ENCODE data around the gene GLG1.

The GLG1 gene

DNA sequence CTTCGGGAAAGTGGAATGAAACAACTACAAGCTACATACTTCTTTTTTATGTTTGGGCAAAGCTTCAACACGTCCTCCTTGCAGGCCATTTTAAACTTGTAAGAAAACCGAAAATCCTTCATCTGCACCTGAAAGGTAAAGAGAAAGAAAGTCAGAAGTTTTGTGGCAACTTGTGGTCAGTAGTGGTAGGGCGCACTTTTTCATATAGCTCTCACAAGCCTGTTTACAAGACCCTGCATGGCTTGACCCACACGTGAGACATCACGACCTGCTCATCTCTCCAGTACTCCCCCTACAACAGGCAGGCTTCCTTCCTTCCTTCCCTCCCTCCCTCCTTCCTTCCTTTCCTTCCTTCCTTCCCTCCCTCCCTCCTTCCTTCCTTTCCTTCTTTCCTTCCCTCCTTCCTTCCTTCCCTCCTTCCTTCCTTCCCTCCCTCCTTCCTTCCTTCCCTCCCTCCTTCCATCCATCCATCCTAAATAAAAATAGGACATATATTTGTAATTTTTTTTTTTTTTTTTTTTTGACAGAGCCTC lies 136.9 kb downstream of the GLG1 start:
- TF ChIP-seq ESRRG (CRISPR knock-in tag; IDR thresholded peaks at IDR 0.05) = no peak
- TF ChIP-seq, protein P1, sequence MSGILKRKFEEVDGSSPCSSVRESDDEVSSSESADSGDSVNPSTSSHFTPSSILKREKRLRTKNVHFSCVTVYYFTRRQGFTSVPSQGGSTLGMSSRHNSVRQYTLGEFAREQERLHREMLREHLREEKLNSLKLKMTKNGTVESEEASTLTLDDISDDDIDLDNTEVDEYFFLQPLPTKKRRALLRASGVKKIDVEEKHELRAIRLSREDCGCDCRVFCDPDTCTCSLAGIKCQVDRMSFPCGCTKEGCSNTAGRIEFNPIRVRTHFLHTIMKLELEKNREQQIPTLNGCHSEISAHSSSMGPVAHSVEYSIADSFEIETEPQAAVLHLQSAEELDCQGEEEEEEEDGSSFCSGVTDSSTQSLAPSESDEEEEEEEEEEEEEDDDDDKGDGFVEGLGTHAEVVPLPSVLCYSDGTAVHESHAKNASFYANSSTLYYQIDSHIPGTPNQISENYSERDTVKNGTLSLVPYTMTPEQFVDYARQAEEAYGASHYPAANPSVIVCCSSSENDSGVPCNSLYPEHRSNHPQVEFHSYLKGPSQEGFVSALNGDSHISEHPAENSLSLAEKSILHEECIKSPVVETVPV (CRISPR knock-in tag; IDR thresholded peaks at IDR 0.05) = no peak
- TF ChIP-seq, protein P2, sequence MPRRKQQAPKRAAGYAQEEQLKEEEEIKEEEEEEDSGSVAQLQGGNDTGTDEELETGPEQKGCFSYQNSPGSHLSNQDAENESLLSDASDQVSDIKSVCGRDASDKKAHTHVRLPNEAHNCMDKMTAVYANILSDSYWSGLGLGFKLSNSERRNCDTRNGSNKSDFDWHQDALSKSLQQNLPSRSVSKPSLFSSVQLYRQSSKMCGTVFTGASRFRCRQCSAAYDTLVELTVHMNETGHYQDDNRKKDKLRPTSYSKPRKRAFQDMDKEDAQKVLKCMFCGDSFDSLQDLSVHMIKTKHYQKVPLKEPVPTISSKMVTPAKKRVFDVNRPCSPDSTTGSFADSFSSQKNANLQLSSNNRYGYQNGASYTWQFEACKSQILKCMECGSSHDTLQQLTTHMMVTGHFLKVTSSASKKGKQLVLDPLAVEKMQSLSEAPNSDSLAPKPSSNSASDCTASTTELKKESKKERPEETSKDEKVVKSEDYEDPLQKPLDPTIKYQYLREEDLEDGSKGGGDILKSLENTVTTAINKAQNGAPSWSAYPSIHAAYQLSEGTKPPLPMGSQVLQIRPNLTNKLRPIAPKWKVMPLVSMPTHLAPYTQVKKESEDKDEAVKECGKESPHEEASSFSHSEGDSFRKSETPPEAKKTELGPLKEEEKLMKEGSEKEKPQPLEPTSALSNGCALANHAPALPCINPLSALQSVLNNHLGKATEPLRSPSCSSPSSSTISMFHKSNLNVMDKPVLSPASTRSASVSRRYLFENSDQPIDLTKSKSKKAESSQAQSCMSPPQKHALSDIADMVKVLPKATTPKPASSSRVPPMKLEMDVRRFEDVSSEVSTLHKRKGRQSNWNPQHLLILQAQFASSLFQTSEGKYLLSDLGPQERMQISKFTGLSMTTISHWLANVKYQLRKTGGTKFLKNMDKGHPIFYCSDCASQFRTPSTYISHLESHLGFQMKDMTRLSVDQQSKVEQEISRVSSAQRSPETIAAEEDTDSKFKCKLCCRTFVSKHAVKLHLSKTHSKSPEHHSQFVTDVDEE (CRISPR knock-in tag; IDR thresholded peaks at IDR 0.05) = no peak
- ATAC-seq = no peak

DNA sequence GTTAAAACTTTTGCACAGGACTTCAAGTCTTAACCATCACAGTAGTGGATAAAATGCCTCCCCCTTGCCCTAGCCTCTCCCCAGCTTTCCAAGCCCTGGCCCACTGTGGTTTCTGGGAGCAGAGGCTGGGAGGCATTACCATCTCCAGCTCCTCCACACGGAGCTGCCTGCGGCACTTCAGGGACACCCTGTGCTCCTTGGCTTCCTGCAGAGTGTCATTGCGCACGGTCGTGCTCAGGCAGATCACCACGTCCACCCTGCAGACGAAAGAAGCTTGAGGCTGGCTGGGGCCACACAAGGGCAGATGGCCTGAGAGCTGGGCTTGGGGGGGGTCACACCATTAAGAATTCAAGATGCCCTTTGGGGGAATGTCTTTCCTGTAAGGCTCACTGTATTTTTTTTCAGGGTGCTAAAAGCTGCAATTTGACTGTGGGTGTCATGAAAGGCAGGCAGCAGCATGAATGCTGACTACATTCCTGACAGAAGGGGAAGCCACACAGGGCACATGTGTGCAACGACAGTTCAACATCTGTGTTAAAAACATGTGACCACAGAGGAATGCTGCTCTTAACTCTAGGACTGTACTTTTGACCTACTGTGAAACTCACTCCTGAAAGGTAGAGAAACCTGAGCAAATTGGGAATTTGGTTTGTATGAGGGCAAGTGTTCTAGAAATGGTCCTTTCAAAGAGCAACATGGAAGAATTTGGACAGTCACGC lies 137.9 kb downstream of the GLG1 start:
- TF ChIP-seq ISL1 (CRISPR knock-in tag; IDR thresholded peaks at IDR 0.05) (no peak), TOX (CRISPR knock-in tag; IDR thresholded peaks at IDR 0.05; ENCODE audit: borderline replicate concordance) (no peak), CSDC2 (CRISPR knock-in tag; IDR thresholded peaks at IDR 0.05) (no peak), BACH2 (CRISPR knock-in tag; IDR thresholded peaks at IDR 0.05; ENCODE audit: borderline replicate concordance) (no peak), TCF4 (CRISPR knock-in tag; IDR thresholded peaks at IDR 0.05; ENCODE audit: borderline replicate concordance) (no peak), ZFP3 (CRISPR knock-in tag; IDR thresholded peaks at IDR 0.05) (no peak), ZNF565 (CRISPR knock-in tag; conservative IDR thresholded peaks at IDR 0.05; ENCODE audit: low read depth) (no peak)
- TF ChIP-seq, protein P1 (CRISPR knock-in tag; IDR thresholded peaks at IDR 0.05) = no peak
- TF ChIP-seq, protein P2 (CRISPR knock-in tag; IDR thresholded peaks at IDR 0.05) = no peak
- no peak for ATAC-seq

DNA sequence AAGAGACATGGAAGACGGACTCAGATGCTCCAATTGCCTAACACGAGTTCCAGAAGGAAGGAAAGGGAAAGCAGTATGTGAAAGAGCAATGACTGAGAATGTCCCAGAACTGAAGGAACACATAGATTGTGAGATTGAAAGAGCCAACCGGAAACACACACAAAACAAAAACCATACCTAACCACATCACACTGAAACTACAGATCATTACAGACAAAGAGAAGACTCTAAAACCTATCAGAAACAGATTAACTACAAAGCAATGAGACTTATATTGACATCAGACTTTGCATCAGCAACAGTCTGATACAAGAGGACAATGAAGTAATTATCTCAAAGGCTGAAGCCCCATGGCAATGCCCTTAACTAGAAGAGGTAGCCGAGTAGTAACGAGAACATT lies 140.0 kb downstream of the GLG1 start:
- TF ChIP-seq CSDC2 (CRISPR knock-in tag; IDR thresholded peaks at IDR 0.05) (no peak), ISL1 (CRISPR knock-in tag; IDR thresholded peaks at IDR 0.05) (no peak), ZNF70 (CRISPR knock-in tag; IDR thresholded peaks at IDR 0.05) (no peak), PPARA (CRISPR knock-in tag; IDR thresholded peaks at IDR 0.05; ENCODE audit: borderline replicate concordance) (no peak)
- no peak for ATAC-seq

DNA sequence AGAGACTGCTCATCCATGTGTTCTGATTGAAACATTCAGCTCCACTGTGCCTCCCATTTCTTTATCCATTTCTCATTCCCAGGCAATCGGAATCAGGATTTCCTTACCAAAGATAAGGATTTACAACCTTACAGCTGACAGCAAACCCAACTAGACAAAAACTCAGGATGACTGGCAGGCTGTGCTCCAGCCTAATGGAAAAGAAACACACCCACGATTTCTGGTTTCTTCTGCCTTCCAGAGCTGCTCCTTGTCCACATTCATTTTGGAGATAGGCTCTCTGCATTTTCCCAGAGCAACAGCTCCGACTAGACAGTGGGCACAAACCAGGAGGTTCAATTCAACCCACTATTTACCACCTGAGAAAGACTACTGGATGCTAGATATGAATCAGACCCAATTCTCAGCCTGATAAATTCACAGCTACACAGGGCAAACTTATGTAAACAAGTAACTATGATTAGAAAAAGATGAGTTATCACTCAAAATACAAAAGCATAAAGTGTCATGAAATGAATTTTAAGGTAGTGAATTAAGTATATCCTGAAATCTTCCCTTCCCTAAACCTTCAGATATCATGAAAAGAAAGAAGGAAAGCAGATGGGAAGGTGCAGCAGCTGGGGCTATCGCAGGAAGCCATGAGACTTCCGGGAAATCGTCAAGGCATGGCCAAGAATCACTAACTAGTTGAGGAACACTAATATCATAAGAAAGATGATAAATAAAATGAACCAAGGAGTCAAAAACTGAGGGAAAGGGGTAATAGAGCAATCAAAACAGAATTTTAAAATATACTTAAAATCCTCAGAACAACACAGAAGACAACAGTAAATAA lies 140.8 kb downstream of the GLG1 start:
- no peak for ATAC-seq
- TF ChIP-seq ESRRG (CRISPR knock-in tag; IDR thresholded peaks at IDR 0.05) = no peak
- no peak for TF ChIP-seq CSDC2 (CRISPR knock-in tag; IDR thresholded peaks at IDR 0.05)
- TF ChIP-seq ZNF565 (CRISPR knock-in tag; conservative IDR thresholded peaks at IDR 0.05; ENCODE audit: low read depth) = no peak
- TF ChIP-seq RARB (CRISPR knock-in tag; IDR thresholded peaks at IDR 0.05) = no peak
- TF ChIP-seq SNAI2 (CRISPR knock-in tag; IDR thresholded peaks at IDR 0.05) = no peak
- no peak for TF ChIP-seq ZNF70 (CRISPR knock-in tag; IDR thresholded peaks at IDR 0.05)
- no peak for TF ChIP-seq TOX (CRISPR knock-in tag; IDR thresholded peaks at IDR 0.05; ENCODE audit: borderline replicate concordance)
- no peak for TF ChIP-seq TCF4 (CRISPR knock-in tag; IDR thresholded peaks at IDR 0.05; ENCODE audit: borderline replicate concordance)
- no peak for TF ChIP-seq GLIS3 (CRISPR knock-in tag; IDR thresholded peaks at IDR 0.05)
- TF ChIP-seq, protein P3, sequence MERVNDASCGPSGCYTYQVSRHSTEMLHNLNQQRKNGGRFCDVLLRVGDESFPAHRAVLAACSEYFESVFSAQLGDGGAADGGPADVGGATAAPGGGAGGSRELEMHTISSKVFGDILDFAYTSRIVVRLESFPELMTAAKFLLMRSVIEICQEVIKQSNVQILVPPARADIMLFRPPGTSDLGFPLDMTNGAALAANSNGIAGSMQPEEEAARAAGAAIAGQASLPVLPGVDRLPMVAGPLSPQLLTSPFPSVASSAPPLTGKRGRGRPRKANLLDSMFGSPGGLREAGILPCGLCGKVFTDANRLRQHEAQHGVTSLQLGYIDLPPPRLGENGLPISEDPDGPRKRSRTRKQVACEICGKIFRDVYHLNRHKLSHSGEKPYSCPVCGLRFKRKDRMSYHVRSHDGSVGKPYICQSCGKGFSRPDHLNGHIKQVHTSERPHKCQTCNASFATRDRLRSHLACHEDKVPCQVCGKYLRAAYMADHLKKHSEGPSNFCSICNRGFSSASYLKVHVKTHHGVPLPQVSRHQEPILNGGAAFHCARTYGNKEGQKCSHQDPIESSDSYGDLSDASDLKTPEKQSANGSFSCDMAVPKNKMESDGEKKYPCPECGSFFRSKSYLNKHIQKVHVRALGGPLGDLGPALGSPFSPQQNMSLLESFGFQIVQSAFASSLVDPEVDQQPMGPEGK (CRISPR knock-in tag; IDR thresholded peaks at IDR 0.05; ENCODE audit: borderline replicate concordance) = no peak
- no peak for TF ChIP-seq ZC3H10 (CRISPR knock-in tag; IDR thresholded peaks at IDR 0.05)
- TF ChIP-seq ZFP30 (CRISPR knock-in tag; IDR thresholded peaks at IDR 0.05) = no peak
- TF ChIP-seq OSR1 (CRISPR knock-in tag; IDR thresholded peaks at IDR 0.05) = no peak
- TF ChIP-seq, protein P1 (CRISPR knock-in tag; IDR thresholded peaks at IDR 0.05) = no peak
- no peak for TF ChIP-seq ZFP3 (CRISPR knock-in tag; IDR thresholded peaks at IDR 0.05)

Data from SK-N-SH treated with all-trans-retinoic acid at 6 μM for 48 hours (cell line).